Stomach (tissue), 4 donors: Measurements from ENCODE around the gene KRTAP5-2.

ENCODE experiments used
- EP300 ChIP-seq: sonication (generic); formaldehyde crosslinking; IDR thresholded peaks from one replicate; pipeline ENCODE4 v1.6.1; 2017; ENCODE audit warnings: antibody characterized with exemption
- POLR2A ChIP-seq, 4 donors: fragments of 450-650 bp; IDR thresholded peaks; one replicate each; pipeline ENCODE4 v1.6.1; 2016; ENCODE audit warnings: antibody characterized with exemption in 4 of 4, control low read depth in 2 of 4, mild to moderate bottlenecking in 1 of 4, moderate library complexity in 1 of 4
- POLR2AphosphoS5 ChIP-seq, 3 donors: sonication (generic); formaldehyde crosslinking; IDR thresholded peaks; one replicate each; pipeline ENCODE4 v1.6.1; 2016; ENCODE audit warnings: antibody characterized with exemption in 3 of 3
- TF ChIP-seq, protein P1 (sequence below), 7 experiments: fragments of 450-650 bp in 4 of 7; fragments of 200-600 bp in 3 of 7; sonication (generic) in 3 of 7; IDR thresholded peaks; one replicate each; pipeline ENCODE4 v1.5.1; 2016 to 2019; ENCODE audit warnings: antibody characterized with exemption in 7 of 7, control low read depth in 2 of 7, mild to moderate bottlenecking in 1 of 7

DNA sequence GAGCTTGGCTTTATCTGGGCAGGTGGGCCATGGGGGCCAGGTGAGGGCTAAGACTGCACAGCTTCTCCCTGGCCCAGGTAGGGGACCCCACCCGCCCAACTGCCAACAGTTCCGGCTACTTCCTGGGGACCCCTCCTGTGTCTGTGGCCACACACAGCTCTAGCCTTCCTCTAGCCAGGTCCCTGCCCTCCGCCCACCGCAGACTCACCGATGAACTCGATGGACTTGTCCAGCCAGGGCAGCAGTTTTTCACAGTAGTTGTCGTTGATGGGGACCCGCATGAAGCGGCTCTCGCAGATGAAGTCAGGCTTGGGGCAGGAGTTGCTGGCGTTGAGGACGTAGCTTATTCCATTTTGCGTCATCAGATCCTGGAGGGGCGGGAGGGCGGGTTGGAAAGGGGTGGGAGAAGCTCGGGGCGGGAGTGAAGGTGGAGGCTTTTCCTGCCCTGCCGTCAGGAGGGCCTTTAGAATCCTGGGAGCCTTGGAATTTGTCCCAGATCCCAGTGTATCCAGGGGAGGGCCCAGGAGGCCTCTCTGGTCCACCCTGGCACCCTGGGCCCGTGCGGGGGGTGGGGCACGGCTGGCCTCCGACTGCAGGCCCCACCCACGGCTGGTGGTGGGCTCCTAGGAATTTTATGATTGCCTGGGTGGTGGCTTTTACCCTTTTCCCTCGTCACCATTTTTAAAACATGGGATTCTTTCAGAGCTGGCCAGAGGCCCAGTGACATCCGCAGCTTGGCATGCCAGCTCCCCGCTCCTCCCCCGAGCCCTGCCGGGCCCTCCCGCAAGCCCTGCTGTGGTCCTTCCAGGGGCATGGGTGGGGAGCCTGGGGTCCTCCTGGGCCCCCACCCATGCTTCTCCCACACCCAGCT is 40.0 kb downstream of the KRTAP5-2 start:
- TF ChIP-seq, protein P1, sequence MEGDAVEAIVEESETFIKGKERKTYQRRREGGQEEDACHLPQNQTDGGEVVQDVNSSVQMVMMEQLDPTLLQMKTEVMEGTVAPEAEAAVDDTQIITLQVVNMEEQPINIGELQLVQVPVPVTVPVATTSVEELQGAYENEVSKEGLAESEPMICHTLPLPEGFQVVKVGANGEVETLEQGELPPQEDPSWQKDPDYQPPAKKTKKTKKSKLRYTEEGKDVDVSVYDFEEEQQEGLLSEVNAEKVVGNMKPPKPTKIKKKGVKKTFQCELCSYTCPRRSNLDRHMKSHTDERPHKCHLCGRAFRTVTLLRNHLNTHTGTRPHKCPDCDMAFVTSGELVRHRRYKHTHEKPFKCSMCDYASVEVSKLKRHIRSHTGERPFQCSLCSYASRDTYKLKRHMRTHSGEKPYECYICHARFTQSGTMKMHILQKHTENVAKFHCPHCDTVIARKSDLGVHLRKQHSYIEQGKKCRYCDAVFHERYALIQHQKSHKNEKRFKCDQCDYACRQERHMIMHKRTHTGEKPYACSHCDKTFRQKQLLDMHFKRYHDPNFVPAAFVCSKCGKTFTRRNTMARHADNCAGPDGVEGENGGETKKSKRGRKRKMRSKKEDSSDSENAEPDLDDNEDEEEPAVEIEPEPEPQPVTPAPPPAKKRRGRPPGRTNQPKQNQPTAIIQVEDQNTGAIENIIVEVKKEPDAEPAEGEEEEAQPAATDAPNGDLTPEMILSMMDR (IDR thresholded peaks at IDR 0.05) = no peak
- no peak for TF ChIP-seq POLR2A (IDR thresholded peaks at IDR 0.05)
- TF ChIP-seq POLR2AphosphoS5 (IDR thresholded peaks at IDR 0.05) = peak in 1 of 3 donors; percentile 8
- no peak for TF ChIP-seq EP300
